Measurements from ENCODE around the gene CPA2.
"Not testable (repeated sequence)": the region's sequence is repeated elsewhere in the genome, so short reads cannot be mapped to it uniquely, and the experiment has no call there.

DNA sequence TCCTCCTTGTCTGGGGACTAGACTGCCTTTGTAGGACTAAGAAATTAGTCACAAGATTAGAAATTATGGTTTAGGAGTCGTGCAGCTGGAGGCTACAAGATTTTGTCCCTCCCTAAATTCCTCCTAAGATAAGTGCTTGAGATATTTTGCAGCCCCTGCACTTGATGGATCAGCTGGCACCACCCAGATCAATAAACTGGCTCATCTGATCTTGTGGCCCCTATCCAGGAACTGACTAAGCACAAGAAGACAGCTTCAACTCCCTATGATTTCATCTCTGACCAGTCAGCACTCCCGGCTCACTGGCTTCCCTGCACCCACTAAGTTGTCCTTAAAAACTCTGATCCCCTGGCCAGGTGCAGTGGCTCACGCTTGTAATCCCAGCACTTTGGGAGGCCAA lies 41.7 kb upstream of the CPA2 start:
- TF ChIP-seq, protein P1, sequence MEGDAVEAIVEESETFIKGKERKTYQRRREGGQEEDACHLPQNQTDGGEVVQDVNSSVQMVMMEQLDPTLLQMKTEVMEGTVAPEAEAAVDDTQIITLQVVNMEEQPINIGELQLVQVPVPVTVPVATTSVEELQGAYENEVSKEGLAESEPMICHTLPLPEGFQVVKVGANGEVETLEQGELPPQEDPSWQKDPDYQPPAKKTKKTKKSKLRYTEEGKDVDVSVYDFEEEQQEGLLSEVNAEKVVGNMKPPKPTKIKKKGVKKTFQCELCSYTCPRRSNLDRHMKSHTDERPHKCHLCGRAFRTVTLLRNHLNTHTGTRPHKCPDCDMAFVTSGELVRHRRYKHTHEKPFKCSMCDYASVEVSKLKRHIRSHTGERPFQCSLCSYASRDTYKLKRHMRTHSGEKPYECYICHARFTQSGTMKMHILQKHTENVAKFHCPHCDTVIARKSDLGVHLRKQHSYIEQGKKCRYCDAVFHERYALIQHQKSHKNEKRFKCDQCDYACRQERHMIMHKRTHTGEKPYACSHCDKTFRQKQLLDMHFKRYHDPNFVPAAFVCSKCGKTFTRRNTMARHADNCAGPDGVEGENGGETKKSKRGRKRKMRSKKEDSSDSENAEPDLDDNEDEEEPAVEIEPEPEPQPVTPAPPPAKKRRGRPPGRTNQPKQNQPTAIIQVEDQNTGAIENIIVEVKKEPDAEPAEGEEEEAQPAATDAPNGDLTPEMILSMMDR (IDR thresholded peaks at IDR 0.05): not testable (repeated sequence)
- not testable (repeated sequence) for TF ChIP-seq POLR2A (IDR thresholded peaks at IDR 0.05)
